GM23338 (cell line): ENCODE results near the gene ADGRB2. TPM values are rescaled to one million over a fixed set of nuclear protein-coding genes. Genes with fewer than 3 reads are reported as not detected.
A peak's percentile ranks its signal among the peaks of the same experiment; 100 is the strongest.

Experiments used
- ATAC-seq: fragments of 200-7000 bp; cut with Tn5 transposase; 3 replicates; pipeline ENCODE4 v1.9.1; 2020
- DNase-seq: peaks from one replicate; pipeline ENCODE4 v3.0.0-alpha.2; 2015; ENCODE audit warnings: low spot score
- H2AFZ ChIP-seq: fragments of 200-600 bp; sonication (generic); 2 replicates; pipeline ENCODE4 v1.8.0; 2016; ENCODE audit warnings: antibody characterized with exemption, mild to moderate bottlenecking, moderate library complexity
- H3F3A ChIP-seq: fragments of 200-600 bp; sonication (generic); replicated peaks from 2 replicates; pipeline ENCODE4 v1.8.0; 2017; ENCODE audit warnings: antibody characterized with exemption, mixed run types, low read depth
- H3K27ac ChIP-seq: fragments of 200-600 bp; sonication (generic); 2 replicates; pipeline ENCODE4 v1.6.1; 2016; ENCODE audit warnings: low read depth
- H3K27me3 ChIP-seq: fragments of 200-600 bp; sonication (generic); 2 replicates; pipeline ENCODE4 v1.8.0; 2016; ENCODE audit warnings: mild to moderate bottlenecking, mixed run types, moderate library complexity; ENCODE audit not compliant: insufficient read depth
- H3K36me3 ChIP-seq: fragments of 200-600 bp; sonication (generic); 2 replicates; pipeline ENCODE4 v1.8.0; 2016; ENCODE audit warnings: mild to moderate bottlenecking; ENCODE audit not compliant: insufficient read depth
- H3K4me1 ChIP-seq: fragments of 200-600 bp; sonication (generic); 2 replicates; pipeline ENCODE4 v1.8.0; 2016; ENCODE audit warnings: mild to moderate bottlenecking, moderate library complexity; ENCODE audit not compliant: insufficient read depth
- H3K4me2 ChIP-seq: fragments of 200-600 bp; sonication (generic); 2 replicates; pipeline ENCODE4 v1.7.1; 2017; ENCODE audit warnings: mixed run types
- H3K4me3 ChIP-seq: fragments of 200-600 bp; sonication (generic); 2 replicates; pipeline ENCODE4 v1.6.1; 2016; ENCODE audit warnings: mixed run types
- H3K79me2 ChIP-seq: fragments of 200-600 bp; sonication (generic); replicated peaks from 2 replicates; pipeline ENCODE4 v1.8.0; 2017; ENCODE audit warnings: mild to moderate bottlenecking; ENCODE audit not compliant: insufficient read depth
- H3K9me2 ChIP-seq: fragments of 200-600 bp; sonication (generic); 2 replicates; pipeline ENCODE4 v1.8.0; 2017; ENCODE audit not compliant: insufficient read depth
- H4K20me1 ChIP-seq: fragments of 200-600 bp; sonication (generic); replicated peaks from 2 replicates; pipeline ENCODE4 v1.8.0; 2017; ENCODE audit warnings: mild to moderate bottlenecking; ENCODE audit not compliant: insufficient read depth
- H3K27ac Mint-ChIP-seq: 2 replicates; pipeline ENCODE4 v1.8.0; 2020; ENCODE audit warnings: inconsistent platforms, mild to moderate bottlenecking, moderate library complexity, mixed read lengths
- H3K27me3 Mint-ChIP-seq: 3 replicates; pipeline ENCODE4 v1.8.0; 2022; ENCODE audit warnings: low read depth, mild to moderate bottlenecking, moderate library complexity, mixed read lengths, inconsistent platforms; ENCODE audit not compliant: insufficient read depth, poor library complexity
- H3K36me3 Mint-ChIP-seq: 3 replicates; pipeline ENCODE4 v1.8.0; 2021; ENCODE audit warnings: low read depth, mild to moderate bottlenecking, inconsistent platforms, moderate library complexity, mixed read lengths
- H3K4me1 Mint-ChIP-seq: 3 replicates; pipeline ENCODE4 v1.8.0; 2020; ENCODE audit warnings: mild to moderate bottlenecking, inconsistent platforms, mixed read lengths
- H3K4me3 Mint-ChIP-seq: 3 replicates; pipeline ENCODE4 v1.8.0; 2021; ENCODE audit warnings: moderate library complexity, mild to moderate bottlenecking, inconsistent platforms, mixed read lengths
- H3K9me3 Mint-ChIP-seq: 3 replicates; pipeline ENCODE4 v1.8.0; 2020; ENCODE audit warnings: moderate library complexity, mild to moderate bottlenecking, inconsistent platforms, mixed read lengths
- CREB1 ChIP-seq: fragments of 250-450 bp; sonication (Bioruptor Pico); IDR thresholded peaks from 2 replicates; pipeline ENCODE4 v1.5.0; 2020; ENCODE audit warnings: low read depth, mild to moderate bottlenecking, moderate library complexity
- EZH2 ChIP-seq: fragments of 200-600 bp; sonication (generic); IDR thresholded peaks from one replicate; pipeline ENCODE4 v1.8.0; 2017; ENCODE audit warnings: antibody characterized with exemption, mild to moderate bottlenecking, low read depth; ENCODE audit not compliant: unreplicated experiment
- EZH2phosphoT487 ChIP-seq: fragments of 200-600 bp; sonication (generic); IDR thresholded peaks from one replicate; pipeline ENCODE4 v1.8.1; 2018; ENCODE audit warnings: antibody characterized with exemption; ENCODE audit not compliant: unreplicated experiment
- JUNB ChIP-seq: IDR thresholded peaks from one replicate; pipeline ENCODE4 v1.6.1; 2016; ENCODE audit warnings: antibody characterized with exemption; ENCODE audit not compliant: unreplicated experiment
- NANOG ChIP-seq: IDR thresholded peaks from 2 replicates; pipeline ENCODE4 v1.6.1; 2016; ENCODE audit warnings: antibody characterized with exemption, borderline replicate concordance
- POLR2AphosphoS5 ChIP-seq: IDR thresholded peaks from 2 replicates; pipeline ENCODE4 v1.6.1; 2016; ENCODE audit warnings: antibody characterized with exemption, low read depth
- STAT1 ChIP-seq: IDR thresholded peaks from one replicate; pipeline ENCODE4 v1.6.1; 2016; ENCODE audit warnings: antibody characterized with exemption; ENCODE audit not compliant: unreplicated experiment
- ZNF114 ChIP-seq: fragments of 250-450 bp; sonication (Bioruptor Pico); IDR thresholded peaks from 2 replicates; pipeline ENCODE4 v1.5.0; 2020; ENCODE audit warnings: mild to moderate bottlenecking, moderate library complexity
- ZNF331 ChIP-seq: fragments of 250-450 bp; sonication (Bioruptor Pico); IDR thresholded peaks from 2 replicates; pipeline ENCODE4 v1.5.0; 2020; ENCODE audit warnings: low read depth, mild to moderate bottlenecking, moderate library complexity
- polyA plus RNA-seq: library from polyadenylated mRNA; unstranded; fragments of >200 nt; fragmentation: Nextera tagmentation; extraction: Ambion mirVana; gene quantifications from 2 replicates; pipeline ENCODE4 v1.2.1, GENCODE V29; 2016
- total RNA-seq: library from RNA; depleted of rRNA; stranded (reverse); fragments of >200 nt; shearing (Covaris generic); gene quantifications from 2 replicates; pipeline ENCODE4 v1.2.3, GENCODE V29; 2014
- TF ChIP-seq, protein P1 (sequence below): fragments of 250-450 bp; sonication (Bioruptor Pico); IDR thresholded peaks from 2 replicates; pipeline ENCODE4 v1.5.0; 2020; ENCODE audit warnings: mild to moderate bottlenecking, moderate library complexity
- TF ChIP-seq, protein P2 (sequence below): IDR thresholded peaks from 2 replicates; pipeline ENCODE4 v1.6.1; 2016; ENCODE audit warnings: antibody characterized with exemption
- TF ChIP-seq, protein P3 (sequence below), 2 experiments: fragments of 200-600 bp in 1 of 2; sonication (generic) in 1 of 2; conservative IDR thresholded peaks; 2 replicates each; pipeline versions ENCODE4 v1.5.1 to v1.6.1; 2016 to 2017; ENCODE audit warnings: antibody characterized with exemption in 2 of 2, low read depth in 2 of 2, mild to moderate bottlenecking in 2 of 2, moderate library complexity in 1 of 2
- TF ChIP-seq, protein P4 (sequence below): IDR thresholded peaks from one replicate; pipeline ENCODE4 v1.6.1; 2018; ENCODE audit warnings: antibody characterized with exemption; ENCODE audit not compliant: unreplicated experiment

Gene ADGRB2
- total and polyA plus RNA-seq, 2 experiments from 2014 or later, result 8.0 to 27.8 TPM

DNA sequence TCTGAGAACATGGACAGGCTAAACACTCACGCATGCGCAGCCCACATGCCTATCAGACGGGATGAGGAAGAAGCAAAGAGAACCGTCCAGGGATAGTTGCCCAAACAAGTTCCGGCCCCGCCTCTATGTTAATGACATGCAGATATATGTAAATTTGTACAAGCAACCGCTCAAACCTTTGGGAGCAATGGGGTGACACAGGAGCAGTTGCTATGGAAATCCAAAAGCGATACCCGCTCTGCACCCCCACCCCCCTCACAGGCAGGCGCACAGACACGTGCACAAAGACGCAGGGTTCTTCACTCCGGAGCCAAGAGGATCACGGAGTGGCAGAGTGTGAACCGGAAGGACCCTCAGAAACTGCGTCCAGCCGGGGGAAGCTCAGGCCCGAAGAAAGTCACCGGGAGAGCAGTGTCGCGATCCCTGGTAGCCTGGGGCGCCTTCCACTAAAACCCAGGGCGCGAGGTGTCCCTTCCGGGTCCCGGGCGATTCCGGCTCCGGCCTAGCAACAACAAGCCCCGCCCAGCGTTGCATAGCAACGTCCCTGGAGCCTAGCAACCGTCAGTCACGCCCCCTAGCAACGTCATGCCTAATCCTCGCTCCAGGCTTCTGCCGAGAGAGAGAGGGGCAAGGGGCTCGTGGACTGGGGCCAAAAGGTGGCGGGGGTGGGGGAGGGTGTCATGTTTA, 24.1 kb upstream of the ADGRB2 start:
- H3F3A ChIP-seq, result 0 out of 2 replicates have a peak, but pooled peaks cover 10% of the 10 kb centered on the region
- H3K4me3 Mint-ChIP-seq, result peak overlapping the region; percentile 92
- no peaks in the 10 kb centered on the region for H3K9me3 Mint-ChIP-seq
- TF ChIP-seq, protein P1, sequence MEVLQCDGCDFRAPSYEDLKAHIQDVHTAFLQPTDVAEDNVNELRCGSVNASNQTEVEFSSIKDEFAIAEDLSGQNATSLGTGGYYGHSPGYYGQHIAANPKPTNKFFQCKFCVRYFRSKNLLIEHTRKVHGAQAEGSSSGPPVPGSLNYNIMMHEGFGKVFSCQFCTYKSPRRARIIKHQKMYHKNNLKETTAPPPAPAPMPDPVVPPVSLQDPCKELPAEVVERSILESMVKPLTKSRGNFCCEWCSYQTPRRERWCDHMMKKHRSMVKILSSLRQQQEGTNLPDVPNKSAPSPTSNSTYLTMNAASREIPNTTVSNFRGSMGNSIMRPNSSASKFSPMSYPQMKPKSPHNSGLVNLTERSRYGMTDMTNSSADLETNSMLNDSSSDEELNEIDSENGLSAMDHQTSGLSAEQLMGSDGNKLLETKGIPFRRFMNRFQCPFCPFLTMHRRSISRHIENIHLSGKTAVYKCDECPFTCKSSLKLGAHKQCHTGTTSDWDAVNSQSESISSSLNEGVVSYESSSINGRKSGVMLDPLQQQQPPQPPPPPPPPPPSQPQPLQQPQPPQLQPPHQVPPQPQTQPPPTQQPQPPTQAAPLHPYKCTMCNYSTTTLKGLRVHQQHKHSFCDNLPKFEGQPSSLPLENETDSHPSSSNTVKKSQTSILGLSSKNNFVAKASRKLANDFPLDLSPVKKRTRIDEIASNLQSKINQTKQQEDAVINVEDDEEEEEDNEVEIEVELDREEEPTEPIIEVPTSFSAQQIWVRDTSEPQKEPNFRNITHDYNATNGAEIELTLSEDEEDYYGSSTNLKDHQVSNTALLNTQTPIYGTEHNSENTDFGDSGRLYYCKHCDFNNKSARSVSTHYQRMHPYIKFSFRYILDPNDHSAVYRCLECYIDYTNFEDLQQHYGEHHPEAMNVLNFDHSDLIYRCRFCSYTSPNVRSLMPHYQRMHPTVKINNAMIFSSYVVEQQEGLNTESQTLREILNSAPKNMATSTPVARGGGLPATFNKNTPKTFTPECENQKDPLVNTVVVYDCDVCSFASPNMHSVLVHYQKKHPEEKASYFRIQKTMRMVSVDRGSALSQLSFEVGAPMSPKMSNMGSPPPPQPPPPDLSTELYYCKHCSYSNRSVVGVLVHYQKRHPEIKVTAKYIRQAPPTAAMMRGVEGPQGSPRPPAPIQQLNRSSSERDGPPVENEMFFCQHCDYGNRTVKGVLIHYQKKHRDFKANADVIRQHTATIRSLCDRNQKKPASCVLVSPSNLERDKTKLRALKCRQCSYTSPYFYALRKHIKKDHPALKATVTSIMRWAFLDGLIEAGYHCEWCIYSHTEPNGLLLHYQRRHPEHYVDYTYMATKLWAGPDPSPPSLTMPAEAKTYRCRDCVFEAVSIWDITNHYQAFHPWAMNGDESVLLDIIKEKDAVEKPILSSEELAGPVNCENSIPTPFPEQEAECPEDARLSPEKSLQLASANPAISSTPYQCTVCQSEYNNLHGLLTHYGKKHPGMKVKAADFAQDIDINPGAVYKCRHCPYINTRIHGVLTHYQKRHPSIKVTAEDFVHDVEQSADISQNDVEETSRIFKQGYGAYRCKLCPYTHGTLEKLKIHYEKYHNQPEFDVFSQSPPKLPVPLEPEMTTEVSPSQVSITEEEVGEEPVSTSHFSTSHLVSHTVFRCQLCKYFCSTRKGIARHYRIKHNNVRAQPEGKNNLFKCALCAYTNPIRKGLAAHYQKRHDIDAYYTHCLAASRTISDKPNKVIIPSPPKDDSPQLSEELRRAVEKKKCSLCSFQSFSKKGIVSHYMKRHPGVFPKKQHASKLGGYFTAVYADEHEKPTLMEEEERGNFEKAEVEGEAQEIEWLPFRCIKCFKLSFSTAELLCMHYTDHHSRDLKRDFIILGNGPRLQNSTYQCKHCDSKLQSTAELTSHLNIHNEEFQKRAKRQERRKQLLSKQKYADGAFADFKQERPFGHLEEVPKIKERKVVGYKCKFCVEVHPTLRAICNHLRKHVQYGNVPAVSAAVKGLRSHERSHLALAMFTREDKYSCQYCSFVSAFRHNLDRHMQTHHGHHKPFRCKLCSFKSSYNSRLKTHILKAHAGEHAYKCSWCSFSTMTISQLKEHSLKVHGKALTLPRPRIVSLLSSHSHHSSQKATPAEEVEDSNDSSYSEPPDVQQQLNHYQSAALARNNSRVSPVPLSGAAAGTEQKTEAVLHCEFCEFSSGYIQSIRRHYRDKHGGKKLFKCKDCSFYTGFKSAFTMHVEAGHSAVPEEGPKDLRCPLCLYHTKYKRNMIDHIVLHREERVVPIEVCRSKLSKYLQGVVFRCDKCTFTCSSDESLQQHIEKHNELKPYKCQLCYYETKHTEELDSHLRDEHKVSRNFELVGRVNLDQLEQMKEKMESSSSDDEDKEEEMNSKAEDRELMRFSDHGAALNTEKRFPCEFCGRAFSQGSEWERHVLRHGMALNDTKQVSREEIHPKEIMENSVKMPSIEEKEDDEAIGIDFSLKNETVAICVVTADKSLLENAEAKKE (CRISPR knock-in tag), result no peak
- TF ChIP-seq ZNF114 (no peak), CREB1 (CRISPR knock-in tag) (peak; percentile 66), STAT1 (no peak), ZNF331 (CRISPR knock-in tag) (no peak), JUNB (no peak), POLR2AphosphoS5 (peak; percentile 72), EZH2phosphoT487 (no peak), EZH2 (no peak), NANOG (no peak)
- TF ChIP-seq, protein P2, sequence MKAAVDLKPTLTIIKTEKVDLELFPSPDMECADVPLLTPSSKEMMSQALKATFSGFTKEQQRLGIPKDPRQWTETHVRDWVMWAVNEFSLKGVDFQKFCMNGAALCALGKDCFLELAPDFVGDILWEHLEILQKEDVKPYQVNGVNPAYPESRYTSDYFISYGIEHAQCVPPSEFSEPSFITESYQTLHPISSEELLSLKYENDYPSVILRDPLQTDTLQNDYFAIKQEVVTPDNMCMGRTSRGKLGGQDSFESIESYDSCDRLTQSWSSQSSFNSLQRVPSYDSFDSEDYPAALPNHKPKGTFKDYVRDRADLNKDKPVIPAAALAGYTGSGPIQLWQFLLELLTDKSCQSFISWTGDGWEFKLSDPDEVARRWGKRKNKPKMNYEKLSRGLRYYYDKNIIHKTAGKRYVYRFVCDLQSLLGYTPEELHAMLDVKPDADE, result no peak
- TF ChIP-seq, protein P3, sequence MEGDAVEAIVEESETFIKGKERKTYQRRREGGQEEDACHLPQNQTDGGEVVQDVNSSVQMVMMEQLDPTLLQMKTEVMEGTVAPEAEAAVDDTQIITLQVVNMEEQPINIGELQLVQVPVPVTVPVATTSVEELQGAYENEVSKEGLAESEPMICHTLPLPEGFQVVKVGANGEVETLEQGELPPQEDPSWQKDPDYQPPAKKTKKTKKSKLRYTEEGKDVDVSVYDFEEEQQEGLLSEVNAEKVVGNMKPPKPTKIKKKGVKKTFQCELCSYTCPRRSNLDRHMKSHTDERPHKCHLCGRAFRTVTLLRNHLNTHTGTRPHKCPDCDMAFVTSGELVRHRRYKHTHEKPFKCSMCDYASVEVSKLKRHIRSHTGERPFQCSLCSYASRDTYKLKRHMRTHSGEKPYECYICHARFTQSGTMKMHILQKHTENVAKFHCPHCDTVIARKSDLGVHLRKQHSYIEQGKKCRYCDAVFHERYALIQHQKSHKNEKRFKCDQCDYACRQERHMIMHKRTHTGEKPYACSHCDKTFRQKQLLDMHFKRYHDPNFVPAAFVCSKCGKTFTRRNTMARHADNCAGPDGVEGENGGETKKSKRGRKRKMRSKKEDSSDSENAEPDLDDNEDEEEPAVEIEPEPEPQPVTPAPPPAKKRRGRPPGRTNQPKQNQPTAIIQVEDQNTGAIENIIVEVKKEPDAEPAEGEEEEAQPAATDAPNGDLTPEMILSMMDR (conservative IDR thresholded peaks at IDR 0.05; ENCODE audit: low read depth in 2 of 2), result no peak
- TF ChIP-seq, protein P4, sequence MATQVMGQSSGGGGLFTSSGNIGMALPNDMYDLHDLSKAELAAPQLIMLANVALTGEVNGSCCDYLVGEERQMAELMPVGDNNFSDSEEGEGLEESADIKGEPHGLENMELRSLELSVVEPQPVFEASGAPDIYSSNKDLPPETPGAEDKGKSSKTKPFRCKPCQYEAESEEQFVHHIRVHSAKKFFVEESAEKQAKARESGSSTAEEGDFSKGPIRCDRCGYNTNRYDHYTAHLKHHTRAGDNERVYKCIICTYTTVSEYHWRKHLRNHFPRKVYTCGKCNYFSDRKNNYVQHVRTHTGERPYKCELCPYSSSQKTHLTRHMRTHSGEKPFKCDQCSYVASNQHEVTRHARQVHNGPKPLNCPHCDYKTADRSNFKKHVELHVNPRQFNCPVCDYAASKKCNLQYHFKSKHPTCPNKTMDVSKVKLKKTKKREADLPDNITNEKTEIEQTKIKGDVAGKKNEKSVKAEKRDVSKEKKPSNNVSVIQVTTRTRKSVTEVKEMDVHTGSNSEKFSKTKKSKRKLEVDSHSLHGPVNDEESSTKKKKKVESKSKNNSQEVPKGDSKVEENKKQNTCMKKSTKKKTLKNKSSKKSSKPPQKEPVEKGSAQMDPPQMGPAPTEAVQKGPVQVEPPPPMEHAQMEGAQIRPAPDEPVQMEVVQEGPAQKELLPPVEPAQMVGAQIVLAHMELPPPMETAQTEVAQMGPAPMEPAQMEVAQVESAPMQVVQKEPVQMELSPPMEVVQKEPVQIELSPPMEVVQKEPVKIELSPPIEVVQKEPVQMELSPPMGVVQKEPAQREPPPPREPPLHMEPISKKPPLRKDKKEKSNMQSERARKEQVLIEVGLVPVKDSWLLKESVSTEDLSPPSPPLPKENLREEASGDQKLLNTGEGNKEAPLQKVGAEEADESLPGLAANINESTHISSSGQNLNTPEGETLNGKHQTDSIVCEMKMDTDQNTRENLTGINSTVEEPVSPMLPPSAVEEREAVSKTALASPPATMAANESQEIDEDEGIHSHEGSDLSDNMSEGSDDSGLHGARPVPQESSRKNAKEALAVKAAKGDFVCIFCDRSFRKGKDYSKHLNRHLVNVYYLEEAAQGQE, result no peak
- H3K27ac ChIP-seq, result peak overlapping the region; percentile 92
- H3K9me2 ChIP-seq, result no peaks in the 10 kb centered on the region
- H4K20me1 ChIP-seq, result no peaks in the 10 kb centered on the region
- H3K27me3 Mint-ChIP-seq, result peaks cover 22% of the 10 kb centered on the region
- H3K79me2 ChIP-seq, result no peaks in the 10 kb centered on the region
- DNase-seq (peak; percentile 97), ATAC-seq (peak; percentile 75)
- peak overlapping the region; percentile 100 for H2AFZ ChIP-seq
- peak overlapping the region; percentile 94 for H3K4me2 ChIP-seq
- H3K36me3 ChIP-seq, result no peaks in the 10 kb centered on the region
- no peaks in the 10 kb centered on the region for H3K36me3 Mint-ChIP-seq
- H3K27ac Mint-ChIP-seq, result peak overlapping the region; percentile 98
- H3K4me1 Mint-ChIP-seq, result peaks cover 8% of the 10 kb centered on the region
- H3K4me1 ChIP-seq, result peaks cover 5% of the 10 kb centered on the region
- no peaks in the 10 kb centered on the region for H3K27me3 ChIP-seq
- H3K4me3 ChIP-seq, result peak overlapping the region; percentile 83
